ENCODE data around the gene BCAS4.
A peak's percentile ranks its signal among the peaks of the same experiment; 100 is the strongest.

BCAS4 gene

DNA sequence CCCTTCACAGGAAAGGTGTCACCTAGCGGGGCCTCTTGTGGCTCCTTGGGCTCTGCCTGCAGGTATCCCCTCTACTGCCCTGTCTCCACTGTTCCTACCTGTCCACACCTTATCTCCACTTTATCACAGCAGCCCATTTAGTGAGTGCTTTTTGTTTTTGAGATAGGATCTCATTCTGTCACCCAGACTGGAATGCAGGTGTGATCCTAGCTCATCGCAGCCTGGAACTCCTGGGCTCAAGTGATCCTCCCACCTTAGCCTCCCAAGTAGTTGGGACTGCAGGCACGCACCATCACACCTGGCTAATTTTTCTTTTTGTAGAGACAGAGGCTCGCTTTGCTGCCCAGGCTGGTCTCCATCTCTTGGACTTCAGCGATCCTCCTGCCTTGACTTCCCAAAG lies 48.0 kb downstream of the BCAS4 start:
- Histone ChIP-seq H3K27me3 (ENCODE audit: insufficient read depth, low read length) (no peaks in the 10 kb centered on the region), H3K27ac (ENCODE audit: low read depth, low read length, poor library complexity, severe bottlenecking) (peak overlapping the region; percentile 16), H3F3A (ENCODE audit: insufficient read depth, low read length) (no peaks in the 10 kb centered on the region), H3K4me1 (ENCODE audit: insufficient read depth, low read length, severe bottlenecking) (peaks cover 16% of the 10 kb centered on the region), H3K9me3 (ENCODE audit: low read length) (no peaks in the 10 kb centered on the region), H3K9me2 (ENCODE audit: low read depth, low read length) (no peaks in the 10 kb centered on the region), H3K79me2 (ENCODE audit: insufficient read depth, low read length) (no peaks in the 10 kb centered on the region), H2AFZ (ENCODE audit: low read length) (no peak overlapping the region), H4K20me1 (ENCODE audit: insufficient read depth, low read length) (no peaks in the 10 kb centered on the region), H3K4me2 (ENCODE audit: low read length) (no peak overlapping the region), H3K9ac (ENCODE audit: low read length) (no peak overlapping the region), H3K4me3 (ENCODE audit: low read depth, low read length, poor library complexity, severe bottlenecking) (no peak overlapping the region), H3K36me3 (ENCODE audit: insufficient read depth, low read length) (peaks cover 51% of the 10 kb centered on the region; the same call in 1 of the 2 replicates)
- no peak for TF ChIP-seq EZH2 (IDR thresholded peaks at IDR 0.05; ENCODE audit: borderline replicate concordance, low read length)
- TF ChIP-seq, protein P1, sequence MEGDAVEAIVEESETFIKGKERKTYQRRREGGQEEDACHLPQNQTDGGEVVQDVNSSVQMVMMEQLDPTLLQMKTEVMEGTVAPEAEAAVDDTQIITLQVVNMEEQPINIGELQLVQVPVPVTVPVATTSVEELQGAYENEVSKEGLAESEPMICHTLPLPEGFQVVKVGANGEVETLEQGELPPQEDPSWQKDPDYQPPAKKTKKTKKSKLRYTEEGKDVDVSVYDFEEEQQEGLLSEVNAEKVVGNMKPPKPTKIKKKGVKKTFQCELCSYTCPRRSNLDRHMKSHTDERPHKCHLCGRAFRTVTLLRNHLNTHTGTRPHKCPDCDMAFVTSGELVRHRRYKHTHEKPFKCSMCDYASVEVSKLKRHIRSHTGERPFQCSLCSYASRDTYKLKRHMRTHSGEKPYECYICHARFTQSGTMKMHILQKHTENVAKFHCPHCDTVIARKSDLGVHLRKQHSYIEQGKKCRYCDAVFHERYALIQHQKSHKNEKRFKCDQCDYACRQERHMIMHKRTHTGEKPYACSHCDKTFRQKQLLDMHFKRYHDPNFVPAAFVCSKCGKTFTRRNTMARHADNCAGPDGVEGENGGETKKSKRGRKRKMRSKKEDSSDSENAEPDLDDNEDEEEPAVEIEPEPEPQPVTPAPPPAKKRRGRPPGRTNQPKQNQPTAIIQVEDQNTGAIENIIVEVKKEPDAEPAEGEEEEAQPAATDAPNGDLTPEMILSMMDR (IDR thresholded peaks at IDR 0.05; ENCODE audit: low read length): no peak

DNA sequence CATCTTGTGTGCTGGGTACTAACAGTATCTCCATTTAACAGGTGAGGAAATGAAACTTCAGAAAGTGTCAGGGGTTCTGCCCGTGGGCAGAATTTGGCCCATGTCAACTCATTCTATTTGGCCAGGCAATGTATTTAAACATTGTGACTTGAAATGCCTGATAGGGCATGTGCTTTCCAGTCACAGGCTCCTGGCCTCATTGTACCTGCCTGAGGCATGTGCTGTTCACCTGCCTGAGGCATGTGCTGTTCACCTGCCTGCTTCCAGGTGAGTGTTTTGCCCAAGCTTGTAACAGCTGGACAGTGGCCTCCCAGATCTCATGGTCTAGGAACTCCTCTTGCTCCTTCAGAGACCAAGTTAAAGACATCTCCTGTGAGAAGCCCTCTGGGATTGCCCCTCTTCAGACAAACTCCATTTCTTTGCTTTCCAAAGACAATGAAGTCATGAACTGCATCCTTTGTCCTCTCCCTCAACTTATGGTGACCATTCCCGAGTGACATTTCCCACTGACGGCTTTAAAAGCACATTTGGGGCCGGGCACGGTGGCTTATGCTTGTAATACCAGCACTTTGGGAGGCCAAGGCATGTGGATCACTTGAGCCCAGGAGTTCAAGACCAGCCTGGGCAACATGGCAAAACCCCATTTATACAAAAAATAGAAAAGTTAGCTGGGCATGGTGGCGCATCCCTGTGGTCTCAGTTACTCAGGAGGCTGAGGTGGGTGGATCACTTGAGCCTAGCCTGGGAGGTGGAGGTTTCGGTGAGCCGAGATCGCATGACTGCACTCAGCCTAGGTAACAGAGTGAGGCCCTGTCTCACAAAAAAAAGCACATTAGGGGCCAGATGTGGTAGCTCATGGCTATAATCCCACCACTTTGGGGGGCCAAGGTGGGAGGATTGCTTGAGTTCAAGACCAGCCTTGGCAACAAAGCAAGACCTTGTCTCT lies 48.7 kb downstream of the BCAS4 start:
- Histone ChIP-seq H3K27me3 (ENCODE audit: insufficient read depth, low read length) (no peaks in the 10 kb centered on the region), H3F3A (ENCODE audit: insufficient read depth, low read length) (no peaks in the 10 kb centered on the region), H4K20me1 (ENCODE audit: insufficient read depth, low read length) (no peaks in the 10 kb centered on the region), H3K9me3 (ENCODE audit: low read length) (no peaks in the 10 kb centered on the region), H3K4me3 (ENCODE audit: low read depth, low read length, poor library complexity, severe bottlenecking) (no peak overlapping the region), H3K4me2 (ENCODE audit: low read length) (no peak overlapping the region), H3K36me3 (ENCODE audit: insufficient read depth, low read length) (peaks cover 46% of the 10 kb centered on the region; the same call in 1 of the 2 replicates), H3K79me2 (ENCODE audit: insufficient read depth, low read length) (no peaks in the 10 kb centered on the region), H3K9ac (ENCODE audit: low read length) (no peak overlapping the region), H3K27ac (ENCODE audit: low read depth, low read length, poor library complexity, severe bottlenecking) (peak overlapping the region; percentile 16), H3K9me2 (ENCODE audit: low read depth, low read length) (no peaks in the 10 kb centered on the region), H3K4me1 (ENCODE audit: insufficient read depth, low read length, severe bottlenecking) (peaks cover 19% of the 10 kb centered on the region), H2AFZ (ENCODE audit: low read length) (no peak overlapping the region)
- TF ChIP-seq EZH2 (IDR thresholded peaks at IDR 0.05; ENCODE audit: borderline replicate concordance, low read length): no peak
- TF ChIP-seq, protein P1 (IDR thresholded peaks at IDR 0.05; ENCODE audit: low read length): no peak

DNA sequence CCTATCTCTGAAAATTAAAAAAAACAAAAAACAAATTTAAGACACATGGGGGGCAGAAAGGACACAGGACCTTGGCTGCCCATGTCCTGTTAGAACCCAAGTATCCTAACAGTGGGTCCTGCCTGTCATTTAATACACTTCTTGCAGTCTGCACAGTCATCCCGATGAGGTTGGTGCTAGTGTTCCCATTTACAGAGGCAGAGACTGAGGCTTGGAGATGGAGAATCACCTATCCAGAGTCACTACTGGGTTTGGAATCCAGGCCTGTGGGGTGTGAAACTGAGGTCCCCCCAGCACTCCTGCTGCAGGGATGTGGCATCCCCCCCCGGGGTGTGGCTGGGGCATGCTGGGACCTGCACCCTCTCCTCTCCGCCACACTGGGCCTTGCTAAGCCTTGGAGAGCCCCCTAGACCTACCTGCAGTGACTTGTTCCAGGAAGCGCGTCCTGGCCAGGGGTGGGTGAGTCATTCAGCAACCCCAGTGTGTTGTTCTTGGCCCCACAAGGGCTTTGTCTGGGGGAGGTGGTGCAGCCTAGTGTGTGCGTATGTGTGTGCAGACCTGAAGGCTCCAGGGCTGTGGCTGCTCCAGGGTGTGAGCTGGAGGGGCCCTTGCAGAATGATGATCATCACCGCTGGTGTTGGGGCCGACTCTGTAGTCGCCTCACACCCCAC lies 49.7 kb downstream of the BCAS4 start:
- Histone ChIP-seq H2AFZ (ENCODE audit: low read length) (no peak overlapping the region), H4K20me1 (ENCODE audit: insufficient read depth, low read length) (no peaks in the 10 kb centered on the region), H3K36me3 (ENCODE audit: insufficient read depth, low read length) (peaks cover 46% of the 10 kb centered on the region; the same call in 1 of the 2 replicates), H3K27me3 (ENCODE audit: insufficient read depth, low read length) (no peaks in the 10 kb centered on the region), H3K4me1 (ENCODE audit: insufficient read depth, low read length, severe bottlenecking) (peaks cover 28% of the 10 kb centered on the region), H3F3A (ENCODE audit: insufficient read depth, low read length) (no peaks in the 10 kb centered on the region), H3K9me2 (ENCODE audit: low read depth, low read length) (no peaks in the 10 kb centered on the region), H3K27ac (ENCODE audit: low read depth, low read length, poor library complexity, severe bottlenecking) (no peak overlapping the region), H3K79me2 (ENCODE audit: insufficient read depth, low read length) (no peaks in the 10 kb centered on the region), H3K4me3 (ENCODE audit: low read depth, low read length, poor library complexity, severe bottlenecking) (no peak overlapping the region), H3K9me3 (ENCODE audit: low read length) (no peaks in the 10 kb centered on the region), H3K4me2 (ENCODE audit: low read length) (no peak overlapping the region), H3K9ac (ENCODE audit: low read length) (no peak overlapping the region)
- TF ChIP-seq, protein P1 (IDR thresholded peaks at IDR 0.05; ENCODE audit: low read length): no peak
- no peak for TF ChIP-seq EZH2 (IDR thresholded peaks at IDR 0.05; ENCODE audit: borderline replicate concordance, low read length)
